HK-2 (cell line): Measurements from ENCODE around the gene GDI1.
"Not testable (repeated sequence)": the region's sequence is repeated elsewhere in the genome, so short reads cannot be mapped to it uniquely, and the experiment has no call there.

ENCODE experiments used
- DNase-seq: peaks from one replicate; pipeline ENCODE4 v3.0.0-alpha.2; 2018; ENCODE audit not compliant: unreplicated experiment

Gene GDI1

DNA sequence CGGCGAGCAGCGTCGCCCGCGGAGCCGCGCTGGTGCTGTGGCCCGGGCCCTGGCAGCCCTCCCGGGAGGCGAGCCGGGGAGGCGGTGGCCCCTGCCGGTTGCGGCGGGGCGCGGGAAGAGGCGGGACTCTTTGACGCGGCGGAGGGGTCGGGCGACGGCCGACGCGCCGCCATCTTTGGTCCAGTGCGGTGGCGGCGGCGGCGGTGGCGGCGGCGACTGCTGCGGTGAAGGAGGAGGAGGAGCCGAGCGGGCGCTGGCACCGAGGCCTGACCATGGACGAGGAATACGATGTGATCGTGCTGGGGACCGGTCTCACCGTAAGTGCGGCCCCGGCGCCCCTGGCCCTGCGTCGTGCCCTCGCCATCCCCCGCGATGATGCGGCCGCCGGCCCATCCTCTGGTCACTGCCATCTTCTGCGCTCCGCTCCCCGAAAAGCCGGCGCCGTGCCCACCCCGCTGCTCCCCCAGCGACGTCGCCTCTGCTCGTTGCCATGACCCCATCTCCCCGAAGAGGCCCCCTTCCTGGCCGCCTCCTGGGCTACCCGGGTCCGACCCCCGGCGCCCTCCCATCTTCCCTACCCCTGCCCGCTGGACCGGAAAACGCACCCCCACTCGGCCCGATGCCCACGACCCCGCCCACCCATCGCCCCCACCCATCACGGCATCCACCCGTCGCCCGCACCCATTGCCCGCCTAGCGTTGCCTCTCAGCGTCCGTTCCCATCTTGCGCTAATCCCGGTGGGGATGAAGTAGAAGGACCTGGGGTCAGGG, at the start of gene GDI1:
Gene GDI1 (plus strand): TSS at position 172 of the 770 bp plus-strand sequence. CDS start 101 bp downstream, at position 273.
- peak; percentile 51 for DNase-seq

DNA sequence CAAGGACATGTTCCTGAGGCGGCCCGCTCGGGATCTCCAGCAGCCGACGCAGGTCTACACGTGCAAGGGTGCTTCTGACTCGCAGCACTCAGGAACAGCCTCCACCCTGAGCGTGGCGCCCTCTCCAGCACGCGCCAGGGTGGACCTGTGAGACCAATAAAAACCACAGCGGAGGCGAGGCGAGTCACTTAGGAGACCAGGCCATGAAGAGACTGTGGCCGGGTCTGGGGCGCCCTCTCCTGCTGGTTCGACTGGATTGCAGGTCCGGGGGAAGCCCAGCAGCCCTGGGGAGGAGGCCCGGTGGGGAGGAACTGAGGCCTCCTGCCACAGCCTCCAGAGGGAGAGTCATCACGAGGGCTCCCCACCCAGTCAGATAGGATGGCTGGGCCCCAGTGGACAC, 48.9 kb upstream of the GDI1 start:
- DNase-seq: not testable (repeated sequence)

DNA sequence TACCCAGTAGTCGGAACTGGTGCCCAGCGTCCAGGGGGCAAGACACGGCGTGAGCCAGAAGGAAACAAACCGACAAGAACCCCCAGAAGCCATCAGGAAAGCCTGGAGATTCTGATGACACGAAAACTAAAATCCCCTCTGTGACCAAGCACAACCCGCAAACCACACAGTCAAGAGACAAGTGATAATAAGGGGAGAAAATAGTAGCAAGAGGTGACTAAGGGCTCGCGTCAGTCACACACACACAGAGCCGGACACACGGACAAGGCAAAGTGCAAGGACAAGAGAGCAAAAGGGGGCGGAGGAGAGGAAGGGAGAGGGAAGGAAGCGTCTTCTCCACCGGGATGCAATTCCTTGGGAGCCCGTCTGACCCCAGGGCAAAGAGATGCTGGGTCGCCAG, 48.3 kb upstream of the GDI1 start:
- not testable (repeated sequence) for DNase-seq

DNA sequence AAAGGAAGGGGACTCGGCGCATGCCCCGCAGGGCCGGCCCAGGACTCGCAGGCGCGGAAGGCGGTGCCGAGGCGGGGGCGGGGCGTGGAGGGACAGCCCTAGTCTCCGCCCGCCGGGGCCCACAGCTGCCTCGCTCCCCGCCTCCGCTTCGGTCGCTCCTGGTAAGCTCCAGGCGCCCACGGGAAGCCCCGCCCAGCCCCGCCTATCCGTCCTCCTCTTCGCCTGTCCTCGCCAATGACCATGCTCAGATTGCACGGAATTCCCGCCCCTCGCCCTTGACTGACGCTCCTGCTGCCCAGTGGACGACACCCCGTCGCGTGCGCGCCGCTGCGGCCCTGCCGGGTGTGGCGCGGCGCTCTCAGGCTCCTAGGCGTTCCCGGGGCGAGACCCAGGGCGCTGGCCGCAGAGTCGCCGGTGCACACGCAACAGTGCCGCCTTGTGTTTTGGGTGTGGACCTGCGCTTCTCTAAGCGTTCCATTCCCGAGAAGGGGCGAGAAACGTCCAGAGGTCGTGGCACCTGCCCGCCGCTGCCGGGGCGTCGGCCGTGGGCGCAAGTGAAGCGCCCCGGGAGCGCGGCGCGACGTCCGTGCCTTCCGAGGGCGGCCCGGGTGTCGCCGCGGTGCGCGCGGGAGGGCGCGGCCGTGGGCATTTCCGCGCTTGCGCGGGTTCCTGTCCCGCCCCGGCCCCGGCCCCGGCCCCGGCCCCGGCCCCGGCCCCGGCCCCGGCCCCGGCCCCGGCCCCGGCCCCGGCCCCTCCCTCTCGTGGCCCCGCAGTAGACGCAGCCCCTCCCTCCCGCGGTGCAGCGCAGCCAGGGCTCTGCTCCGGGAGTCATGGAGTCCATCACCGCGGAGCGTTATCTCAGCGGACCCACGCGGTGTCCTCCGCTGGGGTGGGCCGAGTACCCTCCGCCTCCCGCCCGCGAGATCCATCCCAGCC, 46.9 kb upstream of the GDI1 start:
- not testable (repeated sequence) for DNase-seq

DNA sequence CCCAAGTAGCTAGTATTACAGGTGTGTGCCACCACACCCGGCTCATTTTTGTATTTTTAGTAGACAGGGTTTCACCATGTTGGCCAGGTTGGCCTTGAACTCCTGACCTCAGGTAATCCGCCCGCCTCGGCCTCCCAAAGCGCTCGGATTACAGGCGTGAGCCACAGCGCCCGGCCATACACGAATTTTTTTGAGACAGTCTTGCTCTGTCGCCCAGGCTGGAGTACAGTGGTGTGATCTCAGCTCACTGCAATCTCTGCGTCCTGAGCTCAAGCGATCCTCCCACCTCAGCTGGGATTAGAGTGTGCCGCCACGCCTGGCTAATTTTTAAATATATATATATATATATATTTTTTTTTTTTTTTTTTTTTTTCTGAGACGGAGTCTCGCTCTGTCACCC, 40.6 kb upstream of the GDI1 start:
- DNase-seq: not testable (repeated sequence)

DNA sequence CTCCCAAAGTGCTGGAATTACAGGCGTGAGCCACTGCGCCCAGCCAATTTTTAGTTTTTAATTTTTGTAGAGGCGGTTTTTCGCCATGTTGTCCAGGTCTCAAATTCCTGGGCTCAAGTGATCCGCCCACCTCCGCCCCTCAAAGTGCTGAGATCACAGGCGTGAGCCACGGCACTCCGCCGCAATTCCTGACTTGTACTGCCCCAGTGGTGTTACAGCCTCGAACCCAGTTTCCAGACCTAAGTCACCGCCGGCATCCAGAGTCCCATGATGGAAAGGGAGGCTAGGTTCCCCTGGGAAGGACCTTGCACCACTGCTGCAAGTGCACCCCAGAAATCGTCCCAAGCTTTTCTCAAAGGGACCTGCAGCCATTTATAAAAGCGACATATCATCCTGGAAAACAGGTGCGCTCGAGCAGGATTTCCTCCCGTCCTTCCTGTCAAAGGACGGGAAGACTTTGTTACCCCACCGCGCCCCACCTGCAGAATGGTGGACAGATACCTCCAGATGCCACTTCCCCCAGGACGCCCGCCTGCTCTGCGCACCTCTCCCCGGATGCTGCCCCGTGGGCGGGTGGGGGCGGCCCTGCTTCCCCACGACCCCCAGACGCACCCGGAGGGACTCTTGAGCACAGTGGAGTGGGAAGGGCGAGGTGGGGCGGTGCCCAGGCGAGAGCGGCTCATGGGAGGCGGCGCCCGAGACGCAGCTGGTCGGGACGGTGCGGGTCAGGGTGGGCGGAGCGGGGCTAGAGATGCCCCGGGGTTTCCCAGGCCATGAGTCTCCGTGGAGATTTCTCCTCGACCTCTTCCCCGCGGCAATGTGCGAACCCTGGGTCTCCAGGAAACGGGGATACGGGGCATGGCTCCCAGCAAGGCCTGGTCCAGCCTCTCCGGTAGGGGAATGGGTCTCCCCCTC, 39.7 kb upstream of the GDI1 start:
- DNase-seq: peak; percentile 86

DNA sequence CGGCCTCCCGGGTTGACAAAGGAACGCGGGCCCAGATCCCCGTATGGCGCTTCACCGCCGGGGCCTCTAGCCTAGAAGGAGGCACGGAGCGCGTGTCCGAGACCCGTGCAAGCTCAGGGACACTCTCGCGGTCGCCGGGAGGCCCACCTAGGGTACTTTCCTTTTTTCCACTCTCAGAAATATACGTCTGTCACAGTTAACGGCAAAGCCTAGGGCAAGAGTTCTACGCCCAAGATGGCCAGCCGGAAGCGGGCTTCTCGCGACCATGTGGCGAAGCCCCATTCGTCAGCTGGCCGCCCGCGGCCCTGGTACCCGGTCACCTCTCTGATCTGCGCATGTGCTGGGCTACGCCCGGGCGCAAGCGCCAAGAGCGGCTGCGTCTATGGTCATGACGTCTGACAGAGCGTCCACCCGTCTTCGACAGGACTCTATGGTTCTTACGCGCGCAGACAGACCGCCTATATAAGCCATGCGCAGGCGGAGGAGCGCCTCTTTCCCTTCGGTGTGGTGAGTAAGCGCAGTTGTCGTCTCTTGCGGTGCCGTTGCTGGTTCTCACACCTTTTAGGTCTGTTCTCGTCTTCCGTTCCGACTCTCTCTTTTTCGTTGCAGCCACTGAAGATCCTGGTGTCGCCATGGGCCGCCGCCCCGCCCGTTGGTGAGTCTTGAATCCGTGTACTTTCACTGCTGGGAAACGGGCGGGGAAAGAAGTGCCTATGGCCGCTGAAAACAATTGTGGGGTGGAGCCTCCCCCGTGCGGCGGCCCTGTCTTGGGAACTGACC, 38.9 kb upstream of the GDI1 start, which contains the start of gene RPL10:
Gene RPL10 (plus strand): TSS at position 490 of the 780 bp plus-strand sequence. CDS start 143 bp downstream, at position 633.
- peak; percentile 95 for DNase-seq

DNA sequence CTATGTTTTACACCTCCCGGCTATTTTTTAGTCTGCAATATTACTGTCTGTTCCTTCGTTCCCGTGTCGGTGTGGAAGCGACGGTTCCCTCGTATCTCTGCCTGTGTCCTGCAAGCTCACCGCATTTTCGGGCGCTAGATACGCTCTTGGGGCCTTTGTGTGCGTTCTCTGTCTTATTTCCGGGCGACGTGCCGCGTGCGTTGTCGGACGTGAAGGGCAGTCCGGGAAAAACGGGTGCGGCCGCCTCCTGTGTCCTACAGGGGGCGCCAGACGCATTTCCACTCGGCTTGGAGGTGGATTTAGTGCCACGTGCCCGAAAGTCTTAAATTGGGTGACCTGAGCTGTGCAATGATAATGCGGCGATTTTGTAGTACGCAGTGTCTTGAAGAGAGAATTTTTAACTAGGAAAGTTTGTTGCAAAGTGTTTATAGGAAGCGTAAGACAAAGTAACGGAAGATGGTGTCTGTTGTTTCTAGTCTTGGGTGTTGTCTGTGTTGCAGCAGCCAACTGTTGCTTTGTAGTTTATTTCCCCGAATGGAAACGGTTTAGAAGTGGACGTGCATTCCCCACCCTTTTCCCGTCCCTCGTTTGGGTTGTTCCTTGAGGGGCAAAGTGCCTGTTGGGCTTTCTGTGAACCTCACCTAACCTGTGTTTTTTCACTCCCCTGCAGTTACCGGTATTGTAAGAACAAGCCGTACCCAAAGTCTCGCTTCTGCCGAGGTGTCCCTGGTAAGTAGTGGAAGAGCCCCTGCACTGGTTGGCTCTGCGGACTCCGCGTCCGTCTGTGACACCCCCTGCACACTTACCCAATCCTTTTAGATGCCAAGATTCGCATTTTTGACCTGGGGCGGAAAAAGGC, 38.1 kb upstream of the GDI1 start:
- DNase-seq: peak; percentile 81

DNA sequence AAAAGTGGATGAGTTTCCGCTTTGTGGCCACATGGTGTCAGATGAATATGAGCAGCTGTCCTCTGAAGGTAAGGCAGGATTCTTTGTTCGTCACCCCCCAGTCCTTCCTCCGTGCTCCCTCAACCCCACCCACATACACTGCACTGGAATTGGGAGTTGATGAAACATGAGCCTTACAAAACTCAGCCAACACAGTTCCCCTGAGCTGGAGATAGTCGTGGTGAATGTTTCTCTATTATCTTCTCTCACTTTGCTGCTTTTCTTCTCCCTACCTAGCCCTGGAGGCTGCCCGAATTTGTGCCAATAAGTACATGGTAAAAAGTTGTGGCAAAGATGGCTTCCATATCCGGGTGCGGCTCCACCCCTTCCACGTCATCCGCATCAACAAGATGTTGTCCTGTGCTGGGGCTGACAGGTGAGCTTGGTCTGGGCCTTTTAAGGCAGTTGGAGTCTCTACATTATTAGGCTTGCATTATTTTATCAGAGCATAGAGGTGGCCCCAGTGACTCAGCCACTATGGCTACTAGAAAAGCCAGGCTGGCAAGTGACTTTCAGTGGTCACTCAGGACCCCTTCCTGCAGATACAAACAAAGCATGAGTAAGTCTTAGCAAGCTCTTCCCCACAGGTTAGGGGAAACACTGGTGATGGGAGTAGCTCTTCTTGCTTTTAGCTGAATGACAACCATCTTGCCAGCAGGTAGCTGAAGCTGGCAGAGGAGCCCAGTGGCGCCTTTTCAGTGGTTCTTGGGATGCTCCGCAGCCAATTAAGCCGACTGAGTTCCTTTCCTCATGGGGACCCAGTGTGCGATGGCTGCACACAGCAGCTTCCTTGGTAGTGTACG, 37.2 kb upstream of the GDI1 start:
- no peak for DNase-seq

DNA sequence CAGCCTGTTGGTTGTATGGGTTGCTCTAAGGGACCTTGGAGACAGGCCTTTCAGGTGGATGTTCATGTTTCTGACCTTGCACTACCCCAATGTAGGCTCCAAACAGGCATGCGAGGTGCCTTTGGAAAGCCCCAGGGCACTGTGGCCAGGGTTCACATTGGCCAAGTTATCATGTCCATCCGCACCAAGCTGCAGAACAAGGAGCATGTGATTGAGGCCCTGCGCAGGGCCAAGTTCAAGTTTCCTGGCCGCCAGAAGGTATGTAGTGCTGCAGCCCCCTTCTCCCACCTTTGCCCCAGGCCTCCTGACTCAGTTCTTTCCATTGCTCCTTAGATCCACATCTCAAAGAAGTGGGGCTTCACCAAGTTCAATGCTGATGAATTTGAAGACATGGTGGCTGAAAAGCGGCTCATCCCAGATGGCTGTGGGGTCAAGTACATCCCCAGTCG, 36.6 kb upstream of the GDI1 start:
- DNase-seq: not testable (repeated sequence)

DNA sequence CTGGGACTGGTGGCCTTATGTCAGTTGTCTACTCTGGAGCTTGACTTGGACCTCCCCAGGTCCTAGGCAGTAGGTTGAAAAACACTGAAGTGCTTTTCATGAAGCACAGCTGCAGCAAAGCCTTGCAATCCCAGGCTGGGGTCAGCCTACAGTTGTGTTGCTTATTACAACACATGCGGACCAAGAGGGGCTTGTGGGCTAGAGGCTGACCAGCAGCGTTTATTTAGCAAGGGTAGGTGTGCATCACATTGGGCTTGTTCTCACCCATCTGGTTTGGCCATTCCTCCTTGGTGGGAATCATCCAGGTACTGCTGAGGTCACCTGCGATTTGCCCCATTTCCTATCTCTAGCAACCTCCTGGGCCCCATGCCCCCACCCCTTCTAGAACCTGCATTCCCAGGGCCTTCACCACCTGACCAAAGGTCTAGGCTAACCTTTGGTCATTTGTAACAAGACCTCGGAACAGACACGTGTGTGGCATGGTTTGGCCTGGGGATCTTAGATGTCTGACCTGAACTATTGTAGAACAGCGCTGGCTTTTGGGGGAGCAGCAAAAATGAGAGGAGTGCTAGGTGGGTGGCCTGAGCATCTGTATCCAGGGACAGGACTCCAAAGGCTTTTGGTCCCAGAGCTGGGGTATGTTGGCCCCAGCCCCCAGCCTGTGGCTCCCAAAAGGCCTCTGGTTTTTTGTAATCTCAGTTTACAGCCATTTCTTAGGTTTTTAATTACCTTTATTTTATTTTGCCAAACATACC, 35.7 kb upstream of the GDI1 start:
- DNase-seq: peak; percentile 64

DNA sequence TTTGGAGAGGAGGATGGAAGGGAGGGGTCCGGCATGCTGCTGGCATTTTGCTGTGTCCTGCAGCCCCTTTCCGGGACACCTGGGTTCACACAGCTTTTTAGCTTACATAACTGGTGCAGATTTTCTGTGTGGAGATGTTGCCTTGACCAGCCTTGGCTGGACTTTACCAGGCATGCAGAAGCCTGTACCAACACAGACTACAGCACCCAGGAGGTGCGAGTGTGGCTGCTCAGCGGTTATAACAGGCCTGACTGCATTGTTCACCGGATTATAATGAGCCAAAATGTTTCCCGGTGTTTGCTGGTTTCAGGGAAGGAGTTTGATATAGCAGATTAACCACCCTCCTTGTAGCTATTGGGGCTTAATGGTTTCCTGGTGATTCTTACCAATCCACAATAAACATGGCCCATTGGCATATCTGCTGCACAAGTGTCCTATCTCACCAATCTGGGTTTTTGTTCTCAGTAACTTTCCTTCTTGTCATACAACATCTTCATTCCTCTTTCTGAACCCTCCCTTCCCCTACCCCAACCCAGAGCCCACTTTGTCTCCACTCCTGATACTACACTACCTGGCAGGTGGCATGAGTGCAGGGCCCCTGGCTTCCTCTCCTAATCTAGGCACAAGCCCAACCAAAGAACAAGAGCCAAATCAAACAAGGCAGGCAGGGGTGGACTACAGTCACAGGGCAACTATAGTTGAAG, 34.9 kb upstream of the GDI1 start:
- DNase-seq: peak; percentile 12

DNA sequence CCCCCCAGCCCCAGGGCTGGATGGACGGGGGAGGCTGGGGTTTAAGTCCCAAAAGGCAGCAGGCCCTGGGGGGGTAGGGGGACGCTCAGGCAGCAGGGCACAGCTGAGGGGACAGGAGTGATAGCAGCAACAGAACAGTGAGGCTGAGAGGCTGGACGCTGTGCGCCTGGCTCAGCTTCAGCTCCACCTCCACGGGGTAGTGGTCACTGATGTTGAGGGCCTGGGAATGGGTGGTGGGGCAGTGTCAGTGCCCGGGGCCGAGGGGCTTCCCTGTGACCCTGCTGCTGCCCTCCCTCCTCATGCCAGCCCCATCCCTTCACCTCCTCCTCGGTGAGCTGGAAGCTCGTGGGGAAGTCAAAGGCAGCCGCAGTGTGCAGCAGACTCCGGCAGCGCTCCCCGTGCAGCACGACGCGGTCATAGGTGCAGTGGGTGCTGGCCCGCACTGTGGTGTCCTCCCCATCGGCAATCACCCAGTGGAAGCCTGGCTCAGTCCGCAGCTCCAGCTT, 34.3 kb upstream of the GDI1 start:
- no peak for DNase-seq

DNA sequence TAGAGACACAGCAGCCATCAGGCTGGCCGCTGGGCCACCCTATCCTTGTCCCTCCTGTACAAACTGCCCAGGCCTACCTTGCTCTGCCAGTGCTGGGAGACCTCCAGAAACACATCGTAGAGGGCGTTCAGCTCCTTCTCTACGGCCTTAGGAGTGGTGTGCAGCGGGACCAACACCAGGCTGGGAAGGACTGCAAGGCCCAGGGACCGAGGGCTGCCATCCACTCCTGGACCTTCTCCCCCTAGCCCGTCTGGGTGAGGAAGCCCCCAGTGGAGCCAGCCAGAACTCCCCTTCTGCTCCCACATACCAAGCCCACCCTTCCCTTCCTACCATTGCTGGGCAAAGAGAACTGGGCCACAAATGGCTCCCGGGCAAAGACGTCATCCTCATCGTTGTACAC, 33.8 kb upstream of the GDI1 start:
- DNase-seq: no peak

DNA sequence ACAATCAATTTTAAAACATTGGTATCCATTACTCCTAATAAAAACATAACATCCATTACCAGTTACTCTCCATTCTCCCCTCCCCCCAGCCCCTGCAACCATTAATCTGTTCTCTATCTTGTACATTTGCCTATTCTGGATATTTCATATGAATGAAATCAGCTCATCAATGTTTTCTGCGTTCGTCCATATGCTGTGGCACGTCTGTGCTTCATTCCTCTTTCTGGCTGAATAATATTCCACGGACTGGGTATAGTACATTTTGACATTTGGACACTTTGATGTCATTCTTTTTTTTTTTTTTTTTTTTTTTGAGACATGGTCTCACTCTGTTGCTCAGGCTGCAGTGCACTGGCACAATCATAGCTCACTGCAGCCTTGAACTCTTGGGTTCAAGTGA, 33.1 kb upstream of the GDI1 start:
- no peak for DNase-seq

DNA sequence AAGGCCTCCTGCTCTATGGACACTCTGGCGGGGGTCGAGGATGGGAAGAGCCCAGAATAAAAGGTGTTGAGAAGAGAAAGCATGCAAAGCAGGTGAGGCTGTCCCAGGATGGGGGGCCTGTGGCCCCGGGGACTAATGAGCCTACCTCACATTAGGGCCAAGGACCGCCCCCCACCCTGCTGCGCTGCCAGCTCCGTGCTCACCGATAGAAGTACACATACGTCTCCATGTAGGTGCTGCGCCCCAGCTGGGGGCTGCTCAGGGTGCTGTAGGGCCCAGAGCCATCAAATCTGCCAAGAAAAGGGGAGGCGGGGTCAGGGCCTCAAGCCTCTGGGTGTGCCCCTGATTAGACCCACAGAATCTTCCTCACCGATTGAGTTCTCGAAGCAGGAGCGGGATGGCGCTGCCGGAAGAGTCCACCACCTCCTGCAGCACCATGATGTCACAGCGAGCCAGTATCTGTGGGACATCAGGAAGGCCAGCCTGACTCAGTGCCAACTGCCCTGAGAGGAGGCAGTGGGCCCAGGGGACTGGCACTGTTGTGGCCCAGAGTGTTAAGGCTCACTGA, 32.2 kb upstream of the GDI1 start:
- DNase-seq: no peak
